DMS 273 (cell line): Measurements from ENCODE around the gene B4GALNT4.
"Not testable (repeated sequence)": the region's sequence is repeated elsewhere in the genome, so short reads cannot be mapped to it uniquely, and the experiment has no call there.

Experiments used
- DNase-seq: peaks from one replicate; lab custom pipeline; 2025; ENCODE audit not compliant: unreplicated experiment; lab: John Stamatoyannopoulos, UW

B4GALNT4 gene

DNA sequence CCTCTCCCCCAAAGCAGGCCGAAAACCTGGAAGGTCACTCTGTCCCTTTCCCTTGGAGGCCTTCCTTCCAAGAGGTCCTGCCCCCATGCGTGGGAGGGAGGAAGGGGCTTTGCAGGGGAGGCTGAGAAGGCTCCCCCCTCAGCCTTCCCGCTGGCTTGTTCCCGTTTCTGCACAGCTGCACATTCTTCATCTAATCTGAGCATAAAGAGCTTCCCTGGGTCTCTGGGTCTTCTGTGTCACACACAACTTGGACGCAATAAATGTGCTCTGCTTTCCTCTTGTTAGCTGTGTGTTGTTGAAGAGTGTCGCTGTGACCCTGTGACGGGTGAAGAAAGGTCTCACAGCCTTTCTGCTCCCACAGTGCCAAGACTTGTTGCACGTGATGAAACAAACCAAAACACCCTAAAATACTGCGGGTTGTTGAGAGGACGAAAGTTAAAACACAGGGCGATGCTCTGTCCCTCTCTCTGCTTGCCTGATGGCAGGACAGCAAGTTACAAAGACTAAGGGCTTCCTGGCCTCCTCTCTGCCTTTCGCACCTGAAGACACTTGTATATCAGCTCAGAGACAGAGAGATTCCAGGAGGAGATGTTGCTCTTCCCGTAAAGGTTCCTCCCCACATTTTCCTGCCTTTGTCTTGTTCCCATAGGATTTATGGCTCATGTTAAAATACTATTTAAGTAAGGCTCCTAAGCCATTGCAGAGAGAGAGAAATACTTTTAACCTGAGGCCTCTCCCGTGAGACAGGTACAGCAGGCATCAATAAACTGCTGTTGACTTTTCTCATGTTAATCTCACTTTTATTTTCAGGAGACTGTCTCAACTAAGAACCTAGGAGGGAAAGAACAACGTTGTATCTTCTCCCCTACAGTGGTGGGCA is 33.3 kb upstream of the B4GALNT4 start:
- no peak for DNase-seq

DNA sequence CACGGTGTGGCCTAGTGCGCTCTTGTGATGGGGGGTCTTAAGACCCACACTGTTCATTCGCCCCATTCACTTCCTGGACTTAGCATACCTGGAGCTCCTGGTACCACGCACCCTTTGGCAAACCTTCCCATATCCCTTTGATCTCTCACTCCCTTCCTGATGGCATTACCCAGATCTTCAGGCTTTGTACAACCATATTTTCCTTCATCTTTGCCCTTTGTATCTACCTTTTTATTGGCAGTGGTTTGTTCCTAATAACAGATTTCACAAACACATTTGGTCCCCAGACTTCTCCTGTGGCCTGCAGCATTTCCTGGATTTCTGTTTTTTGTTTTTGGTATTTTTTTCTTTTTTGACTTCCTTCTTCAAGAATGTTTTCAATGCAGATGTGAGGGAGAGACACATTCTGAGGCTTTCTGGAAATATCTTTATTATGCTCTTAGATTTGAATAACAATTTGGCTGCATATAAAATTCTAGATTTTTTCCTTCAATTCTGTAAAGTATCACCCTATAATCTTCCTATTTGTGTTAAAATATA is 32.6 kb upstream of the B4GALNT4 start:
- no peak for DNase-seq

DNA sequence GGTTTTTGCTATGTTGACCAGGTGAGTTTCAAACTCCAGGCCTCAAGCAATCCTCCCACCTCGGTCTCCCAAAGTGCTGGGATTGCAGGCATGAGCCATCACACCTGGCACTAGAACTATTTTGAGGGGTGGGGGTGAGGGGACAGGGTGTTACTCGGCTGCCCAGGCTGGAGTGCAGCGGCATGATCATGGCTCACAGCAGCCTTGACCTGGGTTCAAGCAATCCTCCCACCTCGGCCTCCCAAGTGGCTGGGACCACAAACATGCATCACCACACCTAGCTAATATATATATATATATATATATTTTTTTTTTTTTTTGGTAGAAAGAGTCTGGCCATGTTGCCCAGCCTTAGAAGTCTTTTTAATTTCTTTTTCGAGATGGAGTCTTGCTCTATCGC is 31.6 kb upstream of the B4GALNT4 start:
- no peak for DNase-seq

DNA sequence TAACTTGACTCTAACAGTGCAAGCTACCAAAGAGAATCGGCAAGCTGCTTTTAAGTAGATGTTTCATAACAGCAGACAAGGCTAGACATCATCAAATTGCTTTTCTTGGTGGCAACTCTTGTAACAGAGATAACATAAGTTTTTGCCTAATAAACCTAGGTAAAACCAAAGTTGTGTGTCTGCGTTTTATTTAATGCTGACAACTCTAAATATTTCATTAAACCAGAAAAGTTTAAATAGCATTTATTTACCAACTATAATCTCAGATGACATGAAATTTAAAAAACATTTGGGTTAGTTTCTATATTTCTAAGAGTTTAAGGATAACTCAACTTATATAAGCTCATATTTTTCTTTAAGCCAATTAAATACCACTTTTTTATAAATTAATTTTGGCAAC is 29.3 kb upstream of the B4GALNT4 start:
- DNase-seq: no peak

DNA sequence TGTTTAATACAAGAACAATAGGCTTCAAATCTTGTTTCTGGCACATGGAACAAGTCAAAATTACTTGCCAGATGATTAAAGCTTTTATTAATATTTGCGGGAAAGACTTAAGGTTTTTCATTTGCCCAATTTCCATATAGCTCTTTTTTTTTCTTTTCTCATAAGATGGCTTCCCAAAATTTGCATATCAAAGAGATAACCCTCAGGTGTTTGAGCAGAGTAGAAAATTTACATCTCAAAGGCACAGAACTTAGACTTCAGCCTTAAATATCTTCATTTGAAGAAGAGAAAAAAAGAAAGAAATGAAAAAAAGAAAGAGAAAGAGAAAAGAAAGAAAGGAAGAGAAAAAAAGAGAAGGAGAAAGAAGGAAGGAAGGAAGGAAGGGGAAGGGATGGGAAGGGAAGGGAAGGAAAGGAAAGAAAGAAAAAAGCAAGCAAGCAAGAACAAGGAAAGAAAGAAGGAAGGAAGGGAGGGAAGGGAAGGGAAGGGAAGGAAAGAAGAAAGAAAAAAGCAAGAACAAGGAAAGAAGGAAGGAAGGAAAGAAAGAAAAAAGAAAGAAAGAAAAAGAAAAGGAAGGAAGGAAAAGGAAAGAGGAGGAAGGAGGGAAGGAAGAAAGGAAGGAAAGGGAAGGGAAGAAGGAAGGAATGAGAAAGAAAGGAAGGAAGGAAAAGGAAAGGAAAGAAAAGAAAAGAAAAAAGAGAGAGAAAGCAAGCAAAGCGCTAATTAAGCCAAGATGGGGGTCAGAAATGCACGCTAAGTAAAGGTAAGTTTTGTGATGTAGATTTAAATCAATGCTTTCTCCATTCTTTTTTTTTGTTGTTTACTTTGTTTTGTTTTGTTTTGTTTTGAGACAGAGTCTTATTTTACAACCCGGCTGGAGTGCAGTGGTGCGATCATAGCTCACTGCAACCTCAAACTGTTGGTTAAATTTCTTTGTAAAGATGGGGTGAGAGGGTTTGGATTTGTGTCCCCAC is 28.5 kb upstream of the B4GALNT4 start:
- DNase-seq: no peak

DNA sequence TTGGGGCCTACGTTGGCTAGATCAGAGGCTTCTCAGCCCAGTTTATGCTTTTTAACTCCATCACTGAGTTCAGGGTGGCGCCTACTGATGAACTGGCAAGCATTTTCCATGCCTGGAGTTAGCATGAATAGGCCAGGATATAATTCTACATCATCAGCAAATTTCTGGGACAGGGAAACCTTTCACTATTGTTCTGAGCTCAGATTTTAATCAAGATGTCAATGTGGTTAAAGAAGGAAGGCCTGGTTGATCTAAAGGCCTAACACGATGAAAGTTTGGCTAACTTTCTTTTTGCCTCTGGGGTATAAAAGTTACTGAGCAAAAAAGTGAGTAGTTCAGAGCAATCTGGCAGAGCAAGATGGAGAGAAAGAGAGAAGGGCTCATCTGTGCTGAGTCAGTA is 27.0 kb upstream of the B4GALNT4 start:
- DNase-seq: no peak

DNA sequence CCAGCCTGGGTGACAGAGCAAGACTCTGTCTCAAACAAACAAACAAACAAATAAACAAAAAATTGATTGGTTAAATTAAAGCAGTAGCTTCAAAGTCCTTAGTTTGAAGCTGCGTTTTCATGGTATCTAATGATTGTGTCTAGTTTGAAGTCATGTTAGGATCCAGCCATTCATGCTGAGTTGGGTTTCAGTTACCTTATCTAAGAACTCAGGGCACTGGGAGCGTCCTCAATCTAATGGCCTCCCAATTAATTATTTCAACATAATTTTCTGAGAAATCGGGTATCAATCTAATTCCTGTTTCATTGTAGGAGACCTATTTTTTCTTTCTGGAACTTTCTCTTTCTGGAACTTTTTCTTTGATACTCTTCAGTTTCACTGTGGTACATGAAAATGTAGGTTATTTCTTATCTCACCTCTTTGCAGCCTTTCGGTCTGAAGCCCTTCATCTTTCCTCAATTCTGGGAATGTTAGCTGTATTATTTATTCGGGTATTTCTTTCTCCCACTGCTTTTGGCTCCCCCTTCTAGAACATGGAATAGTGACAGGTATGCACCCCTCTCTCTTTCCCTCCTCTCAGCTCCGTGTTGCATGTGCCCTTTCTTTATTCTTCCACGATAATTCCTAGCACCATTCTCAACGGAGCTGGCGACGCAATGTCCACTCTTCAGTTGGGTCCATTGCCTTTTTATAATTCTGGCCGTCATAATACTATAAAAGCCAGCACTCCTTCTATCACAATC is 24.3 kb upstream of the B4GALNT4 start:
- no peak for DNase-seq

DNA sequence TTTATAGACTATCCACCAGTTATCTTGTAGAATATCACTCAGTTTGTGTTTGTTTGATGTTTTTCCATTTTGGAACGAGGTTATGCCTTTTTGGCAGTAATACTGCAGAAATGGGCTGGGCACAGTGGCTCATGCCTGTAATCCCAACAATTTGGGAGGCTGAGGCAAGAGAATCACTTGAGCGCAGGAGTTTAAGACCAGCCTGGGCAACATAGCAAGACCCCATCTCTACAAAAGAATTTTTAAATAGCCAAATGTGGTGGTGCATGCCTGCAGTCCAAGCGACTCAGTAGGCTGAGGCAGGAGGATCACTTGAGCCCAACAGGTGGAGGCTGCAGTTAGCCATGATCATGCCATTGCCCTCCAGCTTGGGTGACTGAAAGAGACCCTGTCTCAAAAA is 22.8 kb upstream of the B4GALNT4 start:
- DNase-seq: no peak

DNA sequence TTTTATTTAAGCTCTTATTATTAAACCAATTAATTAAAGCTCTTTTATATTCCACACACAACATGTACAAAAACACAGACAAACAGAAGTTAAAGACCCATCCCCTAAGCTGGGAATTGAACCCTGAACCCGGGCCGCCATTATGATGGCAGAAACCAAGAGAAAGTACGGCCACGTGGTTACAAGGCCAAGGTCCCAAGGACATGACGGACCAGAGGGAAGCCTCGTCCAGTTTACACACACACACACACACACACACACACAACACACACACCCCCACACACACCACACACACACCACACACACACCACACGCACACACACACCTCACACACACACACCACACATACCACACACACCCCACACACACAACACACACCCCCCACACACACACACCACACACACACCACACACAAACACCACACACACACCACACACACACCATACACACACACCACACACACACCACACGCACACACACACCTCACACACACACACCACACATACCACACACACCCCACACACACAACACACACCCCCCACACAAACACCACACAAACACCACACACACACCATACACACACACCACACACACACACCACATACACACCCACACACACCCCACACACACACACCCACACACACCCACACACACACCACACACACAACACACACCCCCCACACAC is 19.9 kb upstream of the B4GALNT4 start:
- not testable (repeated sequence) for DNase-seq

DNA sequence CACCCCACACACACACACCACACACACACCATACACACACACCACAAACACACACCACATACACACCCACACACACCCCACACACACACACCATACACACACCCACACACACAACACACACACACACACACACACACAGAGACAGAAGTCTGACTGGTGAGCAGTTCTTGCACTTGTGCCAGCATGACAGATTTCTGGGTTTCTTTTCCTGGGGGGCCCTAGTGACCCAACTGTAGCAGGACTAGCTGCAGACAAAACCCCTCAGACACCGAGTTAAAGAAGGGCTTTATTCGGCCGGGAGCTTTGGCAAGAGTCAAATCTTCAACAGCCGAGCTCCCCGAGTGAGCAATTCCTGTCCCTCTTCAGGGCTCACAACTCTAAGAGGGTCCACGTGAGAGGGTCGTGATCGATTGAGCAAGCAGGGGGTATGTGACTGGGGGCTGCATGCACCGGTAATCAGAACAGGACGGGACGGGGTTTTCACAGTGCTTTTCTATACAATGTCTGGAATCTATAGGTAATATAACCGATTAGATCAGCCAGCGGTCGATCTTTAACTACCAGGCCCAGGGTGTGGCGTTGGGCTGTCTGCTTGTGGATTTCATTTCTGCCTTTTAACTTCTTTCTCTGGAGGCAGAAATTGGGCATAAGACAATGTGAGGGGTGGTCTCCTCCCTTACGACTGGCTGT is 19.1 kb upstream of the B4GALNT4 start:
- DNase-seq: not testable (repeated sequence)

DNA sequence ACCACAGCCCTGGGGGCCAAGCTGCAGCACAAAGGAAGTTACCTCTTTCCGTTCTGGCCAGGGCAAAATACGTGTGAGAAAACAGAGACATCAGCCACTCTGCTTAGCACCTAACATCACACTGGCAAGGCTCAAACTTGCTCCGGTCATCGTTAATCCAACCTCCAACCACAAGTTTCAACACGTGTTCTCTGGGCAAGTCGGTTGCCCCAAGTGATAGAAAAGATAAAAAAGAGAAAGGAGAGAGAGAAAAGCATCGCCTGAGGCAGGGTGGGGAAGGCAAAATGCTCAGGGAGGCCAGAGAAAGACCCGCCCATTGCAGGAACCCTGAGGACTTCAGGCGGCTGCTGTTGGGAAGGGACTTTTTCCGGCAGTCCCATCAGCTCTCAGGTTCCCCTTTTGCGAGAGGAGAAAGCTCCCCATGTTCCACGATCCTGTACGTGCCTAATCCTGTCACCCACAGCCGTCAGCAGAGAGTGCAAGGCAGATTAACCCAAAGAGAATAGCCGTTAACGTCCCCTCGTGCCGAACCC is 18.5 kb upstream of the B4GALNT4 start:
- DNase-seq: no peak

DNA sequence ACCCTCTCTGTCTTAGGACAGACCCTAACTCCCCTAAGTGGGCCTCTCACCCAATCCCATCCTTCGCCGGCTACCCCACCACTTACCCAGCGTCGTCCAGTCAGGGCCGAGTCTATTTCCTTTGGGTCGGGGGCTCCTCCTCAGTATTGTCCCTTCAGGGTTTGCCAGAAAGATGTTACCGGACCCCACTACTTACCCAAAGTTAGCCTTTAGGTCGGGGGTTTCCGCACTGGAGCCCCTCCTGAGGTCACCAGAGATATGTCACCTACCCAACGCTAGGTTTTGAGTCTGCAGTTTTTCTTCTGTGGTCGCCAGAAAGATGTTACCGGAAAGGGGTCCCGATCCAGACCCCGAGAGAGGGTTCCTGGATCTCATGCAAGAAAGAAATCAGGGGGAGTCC is 17.9 kb upstream of the B4GALNT4 start:
- DNase-seq: no peak

DNA sequence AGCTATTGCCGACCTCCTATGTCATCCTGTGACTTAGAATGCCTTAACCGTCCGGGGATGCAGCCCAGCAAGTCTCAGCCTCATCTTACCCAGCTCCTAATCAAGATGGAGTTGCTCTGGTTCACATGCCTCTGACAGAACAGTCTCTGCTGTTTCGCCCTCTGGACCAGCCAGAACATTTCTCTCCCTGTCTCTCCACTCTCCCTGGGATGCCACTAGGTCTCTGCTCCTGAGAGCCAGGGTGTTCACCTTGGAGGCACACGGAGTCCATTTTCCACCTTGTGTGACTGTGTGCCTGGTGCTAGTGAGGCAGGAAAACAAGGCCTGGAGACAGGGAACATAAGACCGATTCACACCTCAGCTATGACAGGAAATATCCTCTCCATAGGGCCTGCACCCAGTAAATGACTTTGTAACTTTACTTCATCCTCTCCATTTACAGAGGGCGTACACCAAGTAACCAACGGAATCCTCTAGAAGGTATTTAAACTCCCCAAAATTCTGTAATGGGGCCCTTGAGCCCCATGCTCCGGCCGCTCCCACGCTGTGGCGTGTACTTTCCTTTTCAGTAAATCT is 16.8 kb upstream of the B4GALNT4 start:
- no peak for DNase-seq

DNA sequence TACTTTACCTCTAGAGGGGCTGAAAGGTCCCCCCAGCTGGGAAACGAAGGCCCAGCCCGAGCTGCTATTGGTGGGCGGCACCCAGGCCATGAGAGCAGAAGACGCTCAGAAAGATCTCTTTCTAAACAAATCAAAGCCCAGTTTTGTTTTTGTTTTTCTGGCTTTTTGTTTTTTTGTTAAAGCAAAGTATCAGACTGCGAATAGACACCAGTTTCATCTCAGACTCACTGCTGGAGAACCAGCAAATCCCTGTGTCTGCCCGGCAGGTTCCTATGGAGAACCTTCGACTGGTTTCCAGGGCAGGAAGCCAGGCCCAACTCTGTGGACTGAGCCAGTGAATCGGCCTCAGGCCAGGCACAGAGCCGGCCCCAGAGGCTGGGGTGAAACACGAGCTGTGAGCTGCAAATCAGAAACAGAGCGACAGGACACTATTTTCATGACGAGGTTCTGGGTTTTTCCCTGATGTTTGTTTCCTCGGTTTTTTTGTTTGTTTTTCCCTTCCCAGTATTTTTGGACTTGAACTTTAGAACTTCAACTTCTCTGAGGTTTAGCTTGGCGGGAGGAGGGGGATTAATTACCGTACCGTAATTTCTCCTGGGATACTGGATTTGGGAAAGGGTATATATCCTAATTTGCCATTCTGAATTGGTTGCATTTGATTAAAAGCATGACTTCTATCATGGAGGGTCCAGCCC is 16.0 kb upstream of the B4GALNT4 start:
- no peak for DNase-seq

DNA sequence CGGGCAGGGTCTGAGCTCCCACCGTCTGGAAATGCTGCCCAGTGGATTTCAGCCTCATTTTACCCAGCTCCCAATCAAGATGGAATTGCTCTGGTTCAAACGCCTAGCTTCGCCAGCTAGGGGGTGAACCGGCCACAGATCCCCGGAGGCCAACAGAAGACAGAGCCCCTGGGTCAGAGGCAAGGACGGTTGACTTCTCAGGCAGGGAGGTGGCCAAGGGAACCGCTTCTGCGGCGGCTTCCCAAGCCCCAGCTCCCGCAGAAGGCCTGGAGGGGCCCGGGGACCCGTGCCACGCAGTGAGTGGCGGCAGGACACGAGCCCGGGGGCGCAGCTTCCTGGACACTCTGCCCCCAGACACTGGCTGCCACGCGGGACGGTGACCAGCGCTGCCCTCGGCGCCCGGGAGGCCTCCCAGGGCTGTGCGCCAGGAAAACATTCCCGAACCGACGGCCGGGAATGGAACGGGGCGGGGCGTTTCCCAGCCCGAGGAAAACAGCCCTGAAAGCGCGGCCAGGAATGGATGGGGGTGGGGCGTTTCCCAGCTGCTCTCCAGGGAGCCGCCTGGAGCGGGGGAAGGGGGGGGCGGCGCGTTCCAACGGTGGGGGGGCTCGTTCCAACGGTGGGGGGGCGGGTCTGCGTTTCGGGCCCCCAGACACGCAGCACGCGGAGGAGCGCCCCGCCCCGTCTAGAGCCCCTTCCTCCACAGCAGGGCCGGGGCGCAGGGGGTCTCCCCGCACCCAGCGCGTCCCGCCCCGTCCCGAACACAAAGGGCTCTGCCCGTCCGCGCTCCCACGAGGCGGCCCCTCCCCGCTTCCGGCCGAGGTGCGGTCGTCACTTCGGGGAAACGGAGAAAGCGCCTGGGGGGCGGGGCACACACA is 13.5 kb upstream of the B4GALNT4 start:
- DNase-seq: peak; percentile 81

DNA sequence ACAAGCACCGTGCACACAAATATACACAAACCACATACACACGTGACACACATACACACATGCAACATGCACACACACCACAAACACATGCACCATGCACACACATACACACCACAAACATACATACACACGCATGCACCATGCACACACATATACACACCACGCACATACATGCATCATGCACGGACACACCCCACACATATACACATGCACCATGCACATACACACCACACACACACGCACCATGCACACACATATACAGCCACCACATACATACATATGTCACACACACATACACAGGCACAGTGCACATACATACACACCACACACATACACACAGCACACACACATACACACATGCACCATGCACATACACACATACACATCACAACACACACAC is 12.7 kb upstream of the B4GALNT4 start:
- DNase-seq: no peak

DNA sequence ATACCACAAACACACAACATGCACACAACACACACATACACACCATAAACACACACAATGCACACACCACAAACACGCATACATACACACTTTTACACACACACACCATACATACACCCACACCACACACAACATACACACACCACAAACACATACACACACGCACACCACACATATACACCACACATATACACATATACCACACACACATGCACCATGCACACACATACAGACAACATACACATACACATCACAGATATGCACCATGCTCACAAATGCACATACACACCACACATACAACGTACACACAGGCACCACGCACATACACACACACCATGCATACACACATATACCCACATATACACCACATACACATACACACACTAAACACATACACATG is 11.7 kb upstream of the B4GALNT4 start:
- DNase-seq: no peak
